ENCODE data around the gene TMEM45A.
"Not testable (repeated sequence)": the region's sequence is repeated elsewhere in the genome, so short reads cannot be mapped to it uniquely, and the experiment has no call there.

TMEM45A gene

DNA sequence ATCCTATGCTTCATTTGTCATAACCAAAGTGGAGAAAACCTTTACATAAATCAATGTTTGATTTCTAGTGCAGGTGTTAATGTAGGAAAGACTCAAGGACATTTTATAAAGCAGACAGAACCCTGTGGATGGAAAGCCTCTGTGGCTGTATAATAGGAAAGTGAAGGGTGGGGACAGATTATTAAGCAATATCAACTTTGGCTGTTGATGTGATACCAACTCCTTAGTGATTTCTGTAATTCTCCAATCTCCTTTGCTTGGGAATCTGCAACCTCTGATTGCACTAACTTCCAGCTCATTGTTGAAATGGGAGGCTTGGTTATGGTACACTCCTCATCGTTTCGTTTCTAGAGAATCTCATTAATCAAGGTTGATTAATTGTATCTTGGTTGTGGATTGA, 87.7 kb downstream of the TMEM45A start:
- no peak for DNase-seq

DNA sequence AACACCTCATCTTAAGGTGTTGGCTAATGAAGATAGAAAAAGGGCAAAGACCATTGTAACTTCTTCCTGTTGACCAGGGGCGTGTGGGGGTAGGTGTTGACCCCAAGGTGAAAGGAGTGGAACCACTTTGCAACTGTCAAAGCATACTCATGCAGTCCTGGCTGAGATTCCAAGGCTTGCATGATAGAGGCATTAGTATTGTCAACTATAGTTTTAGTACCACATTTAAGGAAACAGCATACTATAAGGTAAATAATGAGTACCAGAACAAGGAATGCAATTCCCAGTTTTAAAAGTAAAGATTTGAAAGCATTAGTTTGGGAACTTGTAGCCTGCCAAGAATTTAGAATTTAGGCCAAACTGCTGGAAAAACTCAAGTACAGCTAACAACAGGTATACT, 89.2 kb downstream of the TMEM45A start:
- DNase-seq, result no peak

DNA sequence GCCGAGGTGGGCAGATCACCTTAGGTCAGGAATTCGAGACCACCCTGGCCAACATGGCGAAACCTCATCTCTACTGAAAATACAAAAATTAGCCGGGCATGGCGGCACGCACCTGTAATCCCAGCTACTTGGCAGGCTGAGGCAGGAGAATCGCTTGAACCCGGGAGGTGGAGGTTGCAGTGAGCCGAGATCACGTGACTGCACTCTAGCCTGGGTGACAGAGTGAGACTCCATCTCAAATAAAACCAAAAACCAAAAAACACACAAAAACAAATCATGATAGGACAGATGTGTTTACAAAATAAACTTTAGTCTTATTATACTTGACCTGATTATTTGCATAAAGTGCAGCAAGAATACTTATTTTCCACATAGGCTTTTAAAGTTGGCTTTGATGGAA, 89.7 kb downstream of the TMEM45A start:
- DNase-seq, result not testable (repeated sequence)

DNA sequence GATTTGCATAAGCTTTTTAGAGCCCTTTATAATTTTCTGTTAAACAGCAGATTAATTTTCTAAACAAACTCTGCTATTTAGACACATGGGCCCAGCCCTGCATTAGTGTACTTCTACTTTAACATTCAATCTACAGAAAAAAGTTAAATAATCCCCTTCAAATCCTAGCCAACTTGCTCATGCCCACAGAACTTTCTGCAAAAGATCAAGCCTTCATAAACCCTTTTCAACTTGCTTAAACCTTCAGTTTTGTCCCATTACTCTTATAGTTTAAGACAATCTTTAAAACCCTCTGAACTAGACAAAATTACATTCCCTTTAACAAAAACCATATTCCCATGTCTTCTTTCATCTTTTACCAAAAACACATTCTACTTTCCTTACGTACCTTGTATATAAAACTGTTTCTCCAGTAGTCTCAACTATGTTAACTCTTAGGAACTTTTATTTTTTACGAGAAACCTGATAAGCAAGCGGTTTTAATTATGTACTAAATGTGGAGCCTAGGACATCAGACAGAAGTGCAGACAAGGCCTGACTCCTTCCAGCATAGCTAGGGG, 91.8 kb downstream of the TMEM45A start:
- no peak for DNase-seq

DNA sequence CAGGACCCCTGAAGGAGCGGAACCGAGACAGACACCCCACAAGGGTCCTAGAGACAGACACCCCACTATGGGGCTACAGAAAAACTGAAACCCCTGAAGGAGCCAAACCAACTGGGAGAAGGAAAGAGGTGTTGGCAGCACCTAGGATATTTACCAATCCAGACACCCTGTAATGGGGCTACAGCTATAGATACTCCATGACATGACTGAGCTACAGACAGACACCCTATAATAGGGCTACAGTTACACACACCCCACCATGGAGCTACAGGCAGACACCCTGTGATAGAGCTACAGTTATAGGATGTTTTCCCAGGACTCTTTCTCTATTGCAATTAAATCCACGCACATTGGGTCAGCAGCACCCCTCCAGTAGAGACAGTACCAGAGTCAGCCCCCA, 94.4 kb downstream of the TMEM45A start:
- no peak for DNase-seq

DNA sequence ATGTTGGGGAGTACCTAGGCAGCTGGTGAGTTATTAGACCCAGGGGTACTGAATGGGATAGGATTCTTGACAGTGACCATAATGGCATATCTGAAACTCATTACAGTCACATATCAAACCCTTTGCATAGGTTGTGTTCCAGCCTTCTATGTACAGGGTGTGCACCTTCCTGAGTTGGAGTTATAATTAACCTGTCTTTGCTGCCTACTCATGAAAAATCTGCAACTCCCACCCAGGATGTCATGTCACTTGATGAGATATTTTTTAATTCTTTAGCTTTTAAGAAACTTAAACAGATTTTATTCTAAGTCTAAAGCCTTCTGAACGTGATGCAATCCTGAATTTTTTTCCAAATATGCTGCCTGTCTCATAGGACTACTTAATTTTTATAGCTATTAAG, 95.8 kb downstream of the TMEM45A start:
- no peak for DNase-seq

DNA sequence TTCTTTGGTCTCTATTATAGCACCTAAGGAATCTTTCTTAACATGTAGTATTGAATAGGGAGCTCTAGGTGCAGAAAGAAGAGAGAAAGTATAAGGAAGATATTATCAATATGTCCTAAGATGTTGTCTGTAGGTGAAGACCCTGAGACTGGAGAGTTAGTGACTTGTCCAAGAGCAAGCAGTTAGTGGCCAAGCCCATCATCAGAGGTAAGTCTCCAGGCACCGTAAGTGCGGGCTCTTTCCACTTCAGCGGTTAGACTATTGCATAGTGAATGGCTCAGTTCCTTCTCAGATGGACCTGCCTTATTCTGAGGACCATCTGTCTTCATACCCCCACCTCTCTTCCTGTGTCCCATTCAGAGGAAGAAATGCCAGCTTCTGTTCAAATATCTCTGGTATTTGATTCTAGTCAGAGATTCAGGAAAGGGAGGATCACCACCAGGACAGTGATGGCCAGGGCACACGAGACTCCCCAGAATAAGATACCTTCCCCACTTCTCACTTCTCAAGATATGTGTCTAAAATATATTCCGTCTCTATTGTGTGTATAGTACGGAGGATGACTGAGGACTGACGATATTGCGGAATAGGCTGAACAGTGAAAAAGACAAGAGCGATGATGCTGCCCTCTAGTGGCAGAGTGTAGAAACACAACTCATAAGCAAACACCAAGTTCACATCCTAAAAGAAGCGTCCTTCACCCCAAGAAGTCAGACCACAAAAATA, 97.9 kb downstream of the TMEM45A start:
- peak; percentile 89 for DNase-seq

DNA sequence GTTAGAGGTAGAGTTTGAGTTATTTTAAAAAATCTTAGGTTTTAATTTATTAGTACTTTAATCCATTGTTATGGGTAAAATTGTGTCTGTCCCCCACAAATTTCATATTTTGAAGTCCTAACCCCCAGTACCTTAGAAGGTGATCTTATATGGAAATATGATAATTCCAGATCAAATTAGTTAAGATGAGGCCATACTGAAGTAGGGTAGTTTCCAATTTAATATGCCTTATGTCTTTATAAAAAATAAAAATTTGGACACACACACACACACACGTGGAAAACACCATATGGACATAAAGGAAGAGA, 98.4 kb downstream of the TMEM45A start:
- DNase-seq, result no peak

DNA sequence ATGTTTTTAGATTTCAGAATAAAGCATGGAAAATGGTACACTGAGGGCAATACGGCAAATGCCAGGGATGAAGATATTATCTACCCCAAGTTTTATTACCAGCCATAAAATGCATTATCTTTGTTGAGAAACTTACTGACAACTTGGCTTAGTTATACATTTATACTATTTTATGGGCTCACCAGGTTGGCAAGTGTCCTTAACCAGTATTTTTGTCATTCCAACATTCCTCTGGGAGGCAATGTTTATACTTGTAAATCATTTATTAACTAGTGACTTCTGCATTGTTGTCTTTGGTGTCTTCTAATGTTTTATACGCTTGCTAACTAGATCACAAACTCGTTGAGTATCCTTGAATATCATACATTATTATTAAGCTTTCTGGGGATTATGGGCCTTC, 99.0 kb downstream of the TMEM45A start:
- DNase-seq, result no peak

DNA sequence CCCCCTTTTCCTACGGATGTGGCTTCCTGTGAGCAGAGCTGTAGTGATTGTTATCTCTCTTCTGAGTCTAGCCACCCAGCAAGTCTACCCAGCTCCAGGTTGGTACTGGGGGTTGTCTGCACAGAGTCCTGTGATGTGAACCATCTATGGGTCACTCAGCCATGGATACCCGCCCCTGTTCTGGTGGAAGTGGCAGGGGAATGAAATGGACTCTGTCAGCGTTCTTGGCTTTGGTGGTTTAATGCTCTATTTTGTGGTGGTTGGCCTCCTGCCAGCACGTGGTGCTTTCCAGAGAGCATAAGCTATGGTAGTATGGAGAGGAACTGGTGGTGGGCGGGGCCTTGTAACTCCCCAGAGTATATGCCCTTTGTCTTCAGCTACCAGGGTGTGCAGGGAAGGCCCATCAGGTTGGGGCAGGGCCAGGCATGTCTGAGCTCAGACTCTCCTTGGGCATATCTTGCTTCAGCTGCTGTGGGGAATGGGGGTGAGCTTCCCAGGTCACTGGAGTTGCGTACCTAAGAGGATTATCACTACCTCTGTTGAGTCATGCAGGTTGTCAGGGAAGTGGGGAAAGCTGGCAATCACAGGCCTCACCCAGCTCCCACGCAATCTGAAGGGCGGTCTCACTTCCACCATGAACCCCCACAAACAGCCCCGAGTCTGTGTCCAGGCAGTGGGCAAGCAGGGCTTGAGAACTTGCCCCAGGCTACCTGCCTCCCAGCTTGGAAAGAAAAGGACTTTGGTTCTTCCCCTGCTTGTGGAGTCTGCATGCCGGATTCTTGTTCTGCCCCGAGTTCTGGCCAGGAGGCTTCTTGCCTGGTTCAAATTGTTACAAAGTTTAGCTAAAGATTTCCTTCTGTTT, 108.0 kb downstream of the TMEM45A start:
- DNase-seq, result peak; percentile 70

DNA sequence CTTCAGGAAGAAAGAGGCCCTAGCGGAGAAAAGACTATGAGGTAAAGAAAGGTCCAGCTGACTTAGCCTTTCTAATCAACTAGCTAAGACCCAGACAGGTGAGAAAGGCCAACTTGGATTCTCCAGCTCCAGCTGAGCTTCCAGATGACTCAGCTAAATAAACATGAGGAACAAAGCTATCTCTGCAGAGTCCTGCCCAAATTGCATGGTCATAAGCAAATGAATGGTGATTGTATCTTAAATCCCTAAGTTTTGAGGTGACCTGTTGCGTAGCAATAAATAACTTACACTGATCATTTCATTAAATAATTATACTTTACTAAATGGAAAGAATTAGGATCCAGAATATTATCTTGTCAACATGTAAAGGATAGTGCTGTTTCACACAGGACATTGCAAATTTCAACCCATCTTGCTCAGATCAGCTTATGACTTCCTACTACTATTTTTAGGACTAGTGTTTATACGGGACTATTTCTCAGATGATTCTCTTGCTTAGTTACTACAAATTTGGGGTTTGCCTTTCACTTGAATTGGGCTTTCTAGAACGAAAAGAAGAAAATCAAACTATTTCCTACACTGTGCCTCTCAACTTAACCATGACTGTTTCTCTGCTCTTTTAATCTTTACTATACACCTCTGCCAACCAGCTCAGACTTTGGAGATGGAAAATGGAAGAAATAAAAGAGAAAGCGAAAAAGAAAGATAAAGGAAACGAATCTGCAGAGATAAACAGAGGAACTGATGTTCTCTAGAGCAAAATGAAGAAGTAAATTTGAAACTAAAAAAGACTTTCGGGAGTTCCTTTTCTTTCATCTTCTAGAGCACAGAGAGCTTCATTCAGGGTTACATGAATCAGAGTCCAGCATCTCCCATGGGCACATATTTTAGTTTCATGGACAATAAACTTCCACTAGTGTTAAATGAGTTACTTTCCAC, 110.4 kb downstream of the TMEM45A start:
- DNase-seq, result peak; percentile 34

DNA sequence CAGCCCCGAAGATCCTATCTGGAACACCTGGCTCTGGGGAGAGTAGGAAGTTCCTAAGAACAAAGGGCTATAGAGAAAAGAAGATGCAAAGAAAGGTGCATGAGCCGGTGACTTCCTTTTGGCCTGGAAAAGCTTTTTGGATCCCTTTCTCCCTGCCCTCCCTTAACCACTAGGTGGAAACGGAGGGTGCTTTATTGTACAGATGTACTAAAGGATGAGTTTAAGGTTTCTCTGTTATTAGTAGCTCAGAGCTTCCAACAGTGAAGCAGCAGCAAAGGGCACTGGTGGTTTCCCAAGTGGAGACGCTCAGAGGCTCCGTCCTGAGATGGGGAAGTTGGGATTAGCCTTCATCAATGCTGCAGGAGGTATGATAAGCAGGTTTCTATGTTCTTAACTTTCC, 111.0 kb downstream of the TMEM45A start:
- DNase-seq, result peak; percentile 72

DNA sequence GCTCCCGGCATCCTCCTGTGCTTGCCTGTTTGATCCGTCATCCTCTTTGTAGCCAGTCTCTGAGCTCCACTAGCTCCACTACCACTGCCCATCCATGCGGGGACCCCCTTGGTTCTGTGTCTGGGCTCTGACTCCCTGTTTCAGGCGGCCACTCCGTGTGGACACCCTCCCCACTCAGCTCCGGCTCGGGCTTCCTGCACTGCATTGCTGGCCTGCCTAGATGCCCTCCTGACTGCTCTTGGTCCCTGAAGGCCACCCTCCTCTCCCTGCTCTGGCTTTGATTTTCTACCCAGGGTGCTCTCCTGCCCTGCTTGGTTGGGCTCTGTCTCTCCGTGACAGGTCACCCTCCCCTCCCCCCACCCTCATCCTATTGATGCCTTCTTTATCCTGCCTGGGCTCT, 112.9 kb downstream of the TMEM45A start:
- no peak for DNase-seq

DNA sequence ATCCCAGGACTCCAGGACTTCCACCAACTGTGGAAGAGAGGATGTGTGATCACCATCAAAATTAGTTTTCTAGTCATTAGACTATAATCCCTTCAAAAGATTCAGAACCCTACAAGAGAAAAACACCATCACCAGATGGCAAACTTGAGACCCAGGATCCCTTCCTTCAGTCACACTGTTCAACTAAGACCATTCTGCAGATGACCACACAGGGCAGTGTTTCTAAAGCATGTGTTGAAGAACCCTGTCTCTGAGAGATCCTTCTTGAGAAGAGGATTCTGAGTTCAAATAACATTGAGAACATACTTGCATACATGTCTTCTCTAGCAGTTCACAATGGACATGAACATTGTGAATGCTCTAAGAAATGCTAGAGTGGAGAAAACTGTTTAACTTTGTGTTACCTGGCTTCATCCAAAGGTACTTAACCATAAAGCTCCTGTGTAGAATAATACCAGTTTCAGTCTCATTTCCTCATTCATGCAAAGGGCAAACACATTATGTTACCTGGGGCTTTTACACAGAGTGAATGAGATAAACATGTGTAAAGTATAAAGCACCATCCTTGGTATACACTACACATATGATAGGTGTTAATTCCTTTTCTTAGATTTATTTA, 114.6 kb downstream of the TMEM45A start:
- peak; percentile 29 for DNase-seq

DNA sequence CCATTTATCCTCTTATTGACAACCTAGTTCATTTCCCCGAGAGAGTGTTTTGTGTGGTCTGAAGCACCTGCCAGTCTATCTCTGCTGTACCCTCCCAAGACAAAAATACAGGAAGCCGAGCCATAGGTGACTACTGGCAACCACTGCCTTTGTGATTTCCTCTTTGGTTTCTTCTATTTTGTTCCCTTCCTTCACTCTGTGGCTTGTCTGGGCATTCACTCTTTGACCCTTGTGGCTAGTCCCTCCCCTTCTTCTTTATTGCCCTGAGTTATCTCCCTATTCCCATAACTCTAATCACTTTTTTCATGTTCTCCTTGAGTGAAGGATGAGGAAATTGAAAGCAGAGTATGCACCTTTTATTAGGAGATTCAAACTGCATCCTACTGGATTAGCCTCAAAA, 116.9 kb downstream of the TMEM45A start, which contains the start of gene ADGRG7:
ADGRG7 (plus strand) TSS at position 297 of the 400 bp plus-strand sequence. CDS start 256 bp downstream, outside the sequence.
- DNase-seq, result peak; percentile 15

DNA sequence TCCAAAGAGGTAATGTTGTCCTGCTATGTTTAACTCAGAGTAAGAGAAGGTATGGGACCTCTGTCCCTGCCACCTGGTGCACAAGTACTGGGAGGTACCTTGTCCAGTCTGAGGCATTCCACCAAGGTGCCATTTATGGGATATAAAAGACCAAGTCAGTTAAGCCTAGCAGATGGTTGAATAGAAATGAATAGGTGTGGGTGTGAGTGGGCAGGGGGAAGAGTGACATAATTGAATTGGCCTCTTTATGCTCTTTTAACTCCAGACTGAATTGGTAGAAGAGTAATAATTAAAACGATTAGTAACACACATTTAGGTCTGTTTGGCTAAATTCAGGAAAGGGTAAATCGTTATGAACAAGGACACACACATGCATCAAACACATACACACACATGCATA, 117.5 kb downstream of the TMEM45A start:
- DNase-seq, result no peak

DNA sequence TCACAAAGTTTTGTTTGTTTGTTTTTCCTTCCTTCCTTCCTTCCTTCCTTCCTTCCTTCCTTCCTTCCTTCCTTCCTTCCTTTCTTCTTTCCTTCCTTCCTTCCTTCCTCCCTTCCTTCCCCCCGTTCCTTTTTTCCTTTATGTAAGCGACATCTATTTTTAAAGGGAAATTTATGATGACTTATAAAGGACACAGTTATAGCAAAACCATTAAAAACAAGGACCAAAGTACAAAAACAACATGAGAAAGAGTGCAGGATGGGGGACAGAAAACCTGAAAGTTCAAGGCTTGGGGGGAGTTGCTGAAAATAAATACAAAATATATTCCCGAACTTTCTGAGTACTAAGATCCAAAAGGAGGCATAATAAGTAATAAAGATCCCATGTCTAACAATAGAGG, 118.8 kb downstream of the TMEM45A start:
- no peak for DNase-seq

DNA sequence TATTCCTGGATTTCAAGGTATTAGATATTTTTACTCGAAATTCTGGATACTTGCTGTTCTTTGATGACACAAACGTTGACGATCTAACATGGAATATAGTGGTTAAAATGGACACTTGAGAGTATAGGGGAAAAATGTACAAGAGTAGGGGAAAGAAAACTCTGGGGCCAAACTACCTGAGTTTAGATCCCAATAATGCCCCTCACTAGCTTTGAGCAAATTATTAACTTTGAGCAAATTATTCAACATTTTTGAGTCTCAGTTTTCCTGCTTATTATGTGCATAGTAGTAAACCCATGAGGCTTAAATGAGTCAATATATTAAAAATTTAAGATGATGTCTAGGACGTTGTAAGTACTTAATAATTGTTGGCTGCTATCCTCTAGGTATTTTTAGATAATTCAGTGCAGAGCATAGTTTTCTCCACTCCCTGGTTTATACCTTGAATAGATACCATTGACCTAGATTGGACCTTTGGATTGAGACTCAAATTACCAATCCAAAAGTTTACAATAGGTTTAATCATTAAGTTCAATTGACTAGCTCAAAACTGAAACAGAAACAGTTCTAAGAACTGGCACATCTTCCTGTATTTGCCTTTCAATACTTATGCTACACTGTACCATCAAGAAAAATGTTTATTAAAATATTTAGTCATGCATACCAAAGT, 121.4 kb downstream of the TMEM45A start:
- DNase-seq, result no peak

DNA sequence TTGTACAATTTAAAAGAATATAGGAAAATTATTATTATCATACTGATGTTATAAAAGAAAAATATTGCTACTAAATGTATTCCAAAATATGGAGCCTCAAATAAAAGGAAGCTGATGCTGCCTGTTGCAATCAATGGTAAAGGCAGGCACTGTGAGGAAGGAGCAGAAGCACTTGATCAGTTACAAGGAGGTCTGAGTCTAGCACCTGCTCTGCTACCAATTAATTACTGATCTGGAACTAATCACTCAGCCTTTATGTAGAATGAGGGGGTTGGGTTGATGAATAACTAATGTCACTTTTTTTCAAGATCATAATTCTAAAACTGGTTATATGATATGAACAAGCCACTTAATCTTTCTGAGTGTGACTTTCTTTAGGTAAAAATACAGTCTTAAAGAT, 122.5 kb downstream of the TMEM45A start:
- peak; percentile 10 for DNase-seq

DNA sequence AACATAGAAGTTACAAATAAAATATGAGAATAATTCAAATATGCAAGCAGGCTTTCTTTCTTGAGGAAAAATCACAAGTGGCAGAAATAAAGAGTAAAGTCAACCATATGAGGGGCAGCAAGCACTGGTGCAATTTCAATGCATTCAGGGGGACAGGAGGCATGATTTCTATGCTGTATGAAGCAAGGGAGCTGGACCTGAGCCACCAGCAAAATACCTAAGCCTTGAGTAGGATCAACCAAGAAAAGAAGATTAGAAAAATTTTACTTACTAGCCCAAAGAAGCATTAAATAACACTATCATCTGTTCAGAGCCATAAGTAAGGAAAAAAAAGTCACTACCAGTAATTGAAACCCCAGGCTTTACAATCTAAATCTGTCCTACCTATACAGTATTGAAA, 123.3 kb downstream of the TMEM45A start:
- no peak for DNase-seq

DNA sequence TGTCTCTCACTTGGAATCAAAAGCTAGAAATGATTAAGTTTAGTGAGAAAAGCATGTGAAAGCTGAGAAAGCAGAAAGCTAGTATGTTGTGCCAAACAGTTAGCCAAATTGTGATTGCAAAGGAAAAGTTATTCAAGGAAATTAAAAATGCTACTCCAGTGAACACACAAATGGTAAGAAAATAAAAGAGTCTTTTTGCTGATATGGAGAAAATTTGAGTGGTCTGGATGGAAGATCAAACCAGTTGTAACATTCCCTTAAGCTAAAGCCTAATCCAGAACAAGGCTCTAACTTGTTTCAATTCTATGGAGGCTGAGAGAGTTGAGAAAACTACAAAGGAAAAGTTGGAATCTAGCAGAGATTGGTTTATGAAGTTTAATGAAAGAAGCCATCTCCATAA, 128.8 kb downstream of the TMEM45A start:
- DNase-seq, result no peak

Data from hematopoietic multipotent progenitor cell treated with erythropoietin and hydrocortisone succinate and interleukin-3 and kit ligand, for 4 days (in vitro differentiated cells).